ENCODE measurements around the gene FAM135A. TPM values are rescaled to one million over a fixed set of nuclear protein-coding genes. Genes with fewer than 3 reads are reported as not detected.

Gene FAM135A
- total and polyA plus RNA-seq, 7 experiments from 2014 or later: 2.8 to 15.4 (median 9.4) TPM

DNA sequence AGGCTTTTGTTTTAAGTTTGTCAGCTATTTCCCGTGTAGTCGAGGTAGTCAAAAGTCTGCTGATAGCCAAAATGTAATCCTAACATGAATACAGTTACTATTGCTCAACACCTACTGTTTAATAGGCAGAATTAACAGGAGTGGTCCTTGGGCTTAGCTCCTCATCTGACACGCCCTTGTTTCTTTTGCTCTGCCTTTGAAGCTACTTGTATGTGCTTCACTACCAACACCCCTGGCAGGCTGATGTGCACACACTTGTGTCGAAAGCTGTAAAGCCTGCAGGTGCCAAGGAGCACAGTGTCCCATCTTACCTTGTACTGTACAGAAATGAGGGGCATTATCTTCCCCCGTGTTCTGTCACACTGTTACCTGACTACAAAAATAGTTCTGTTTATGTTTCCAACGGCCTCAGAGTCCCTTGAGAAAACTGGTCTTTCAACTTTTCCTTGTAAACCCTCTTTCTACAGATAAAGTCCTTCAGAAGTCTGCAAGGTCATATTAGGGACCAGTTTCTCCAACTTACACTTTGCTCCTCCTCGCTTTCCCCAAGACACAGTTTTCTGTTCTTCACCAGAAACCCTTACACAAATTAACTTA lies 162.7 kb downstream of the FAM135A start:
- CTCF ChIA-PET: no interaction called here
- DNase-seq: no peak

DNA sequence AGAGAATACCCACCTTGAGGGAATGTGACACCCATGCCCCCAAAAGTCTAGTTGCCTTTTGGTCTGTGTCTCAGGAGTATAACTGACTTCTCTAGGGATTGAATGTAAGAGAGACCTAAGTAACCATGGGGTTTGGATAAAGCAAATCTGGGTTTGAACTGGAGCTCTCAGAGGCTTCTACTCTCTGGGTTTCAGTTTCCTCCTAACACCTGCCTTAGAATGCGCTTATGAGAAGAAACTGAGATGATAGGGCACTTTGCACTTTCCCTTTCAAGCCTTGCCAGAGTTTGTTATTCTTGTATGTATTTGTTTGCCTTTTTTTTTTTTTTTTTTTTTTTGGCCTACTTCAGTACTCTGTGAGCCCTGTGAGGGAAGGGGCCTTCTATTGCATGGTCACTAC lies 172.8 kb downstream of the FAM135A start:
- no peak overlapping the region for H3K27ac ChIP-seq (ENCODE audit: low read depth, low read length)
- H3K27me3 ChIP-seq (ENCODE audit: control insufficient read depth in 2 of 2, insufficient read depth in 2 of 2, low read length in 2 of 2): no peaks in the 10 kb centered on the region
- Mint-ChIP-seq H3K36me3 (peaks cover 9 to 64% (median 39%) of the 10 kb centered on the region in 5 donors), H3K27me3 (no peaks in the 10 kb centered on the region), H3K4me3 (no peak overlapping the region), H3K9me3 (no peaks in the 10 kb centered on the region), H3K4me1 (peaks cover 0 to 13% (median 0%) of the 10 kb centered on the region in 7 donors), H3K27ac (peak overlapping the region in 1 of 9 donors; percentile 7)
- ChIA-PET CTCF (no interaction called here), POLR2A (no interaction called here)
- no peak overlapping the region for H3K4me3 ChIP-seq (ENCODE audit: low read length)
- H3K9me3 ChIP-seq (ENCODE audit: control insufficient read depth in 2 of 3, low read length in 3 of 3): no peaks in the 10 kb centered on the region
- H3K4me1 ChIP-seq (ENCODE audit: control insufficient read depth in 2 of 2, insufficient read depth in 2 of 2, low read length in 2 of 2): no peaks in the 10 kb centered on the region
- DNase-seq (no peak), ATAC-seq (no peak)
- intact Hi-C loops (cut with micrococcal nuclease): no loop called here
- H3K36me3 ChIP-seq (ENCODE audit: control insufficient read depth in 2 of 3, insufficient read depth in 3 of 3, low read length in 3 of 3): peaks cover 0 to 28% (median 2%) of the 10 kb centered on the region in 3 experiments

More for the DNA sequence above, 162.7 kb downstream of the FAM135A start:
- POLR2A ChIA-PET: interaction anchor here (0.6 kb wide), 2 partner anchors 10 to 893 kb away, joined by 3 read pairs; no protein-coding TSS in a partner anchor
- peaks cover 0 to 42% (median 20%) of the 10 kb centered on the region in 5 donors for H3K36me3 Mint-ChIP-seq
- no peak overlapping the region for H3K4me3 Mint-ChIP-seq
- ATAC-seq: no peak
- Histone ChIP-seq H3K36me3 (ENCODE audit: control insufficient read depth in 2 of 3, insufficient read depth in 3 of 3, low read length in 3 of 3) (peaks cover 0 to 9% (median 0%) of the 10 kb centered on the region in 3 experiments), H3K9me3 (ENCODE audit: control insufficient read depth in 2 of 3, low read length in 3 of 3) (no peaks in the 10 kb centered on the region), H3K27ac (ENCODE audit: low read depth, low read length) (no peak overlapping the region), H3K27me3 (ENCODE audit: control insufficient read depth in 2 of 2, insufficient read depth in 2 of 2, low read length in 2 of 2) (no peaks in the 10 kb centered on the region), H3K4me3 (ENCODE audit: low read length) (no peak overlapping the region), H3K4me1 (ENCODE audit: control insufficient read depth in 2 of 2, insufficient read depth in 2 of 2, low read length in 2 of 2) (no peaks in the 10 kb centered on the region)
- H3K4me1 Mint-ChIP-seq: peaks cover 0 to 12% (median 8%) of the 10 kb centered on the region in 7 donors
- no peak overlapping the region for H3K27ac Mint-ChIP-seq
- no peaks in the 10 kb centered on the region for H3K9me3 Mint-ChIP-seq
- intact Hi-C loops (cut with micrococcal nuclease): no loop called here
- H3K27me3 Mint-ChIP-seq: no peaks in the 10 kb centered on the region

DNA sequence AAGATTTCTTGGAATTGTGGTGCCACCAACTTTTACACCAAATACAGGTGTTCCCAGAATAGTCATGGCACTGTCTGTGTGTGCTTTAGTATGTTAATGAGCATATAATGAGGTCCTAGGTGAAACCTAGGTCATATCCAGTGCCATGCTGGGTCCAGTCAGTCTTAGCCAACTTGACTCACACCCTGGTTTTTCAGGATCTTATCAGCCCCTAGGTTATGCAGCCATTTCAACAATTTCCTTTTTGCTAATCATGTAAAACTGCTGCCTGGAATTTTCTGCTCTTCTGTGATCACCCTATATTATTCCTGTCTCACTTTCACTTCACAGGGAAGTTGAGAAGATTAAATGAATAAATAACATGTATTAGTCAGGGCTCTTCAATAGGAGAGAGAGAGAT lies 177.1 kb downstream of the FAM135A start:
- H3K27me3 Mint-ChIP-seq: no peaks in the 10 kb centered on the region
- Histone ChIP-seq H3K4me1 (ENCODE audit: control insufficient read depth in 2 of 2, insufficient read depth in 2 of 2, low read length in 2 of 2) (no peaks in the 10 kb centered on the region), H3K27ac (ENCODE audit: low read depth, low read length) (no peak overlapping the region), H3K27me3 (ENCODE audit: control insufficient read depth in 2 of 2, insufficient read depth in 2 of 2, low read length in 2 of 2) (no peaks in the 10 kb centered on the region), H3K4me3 (ENCODE audit: low read length) (no peak overlapping the region), H3K36me3 (ENCODE audit: control insufficient read depth in 2 of 3, insufficient read depth in 3 of 3, low read length in 3 of 3) (peaks cover 0 to 8% (median 2%) of the 10 kb centered on the region in 3 experiments), H3K9me3 (ENCODE audit: control insufficient read depth in 2 of 3, low read length in 3 of 3) (no peaks in the 10 kb centered on the region)
- no peak overlapping the region for H3K4me3 Mint-ChIP-seq
- POLR2A ChIA-PET: no interaction called here
- peaks cover 0 to 12% (median 0%) of the 10 kb centered on the region in 7 donors for H3K4me1 Mint-ChIP-seq
- ATAC-seq: no peak
- intact Hi-C loops (cut with micrococcal nuclease): no loop called here
- H3K36me3 Mint-ChIP-seq: peaks cover 0 to 45% (median 19%) of the 10 kb centered on the region in 5 donors
- DNase-seq: no peak
- peaks cover 0 to 7% (median 0%) of the 10 kb centered on the region in 11 donors for H3K9me3 Mint-ChIP-seq
- CTCF ChIA-PET: no interaction called here
- H3K27ac Mint-ChIP-seq: no peak overlapping the region

DNA sequence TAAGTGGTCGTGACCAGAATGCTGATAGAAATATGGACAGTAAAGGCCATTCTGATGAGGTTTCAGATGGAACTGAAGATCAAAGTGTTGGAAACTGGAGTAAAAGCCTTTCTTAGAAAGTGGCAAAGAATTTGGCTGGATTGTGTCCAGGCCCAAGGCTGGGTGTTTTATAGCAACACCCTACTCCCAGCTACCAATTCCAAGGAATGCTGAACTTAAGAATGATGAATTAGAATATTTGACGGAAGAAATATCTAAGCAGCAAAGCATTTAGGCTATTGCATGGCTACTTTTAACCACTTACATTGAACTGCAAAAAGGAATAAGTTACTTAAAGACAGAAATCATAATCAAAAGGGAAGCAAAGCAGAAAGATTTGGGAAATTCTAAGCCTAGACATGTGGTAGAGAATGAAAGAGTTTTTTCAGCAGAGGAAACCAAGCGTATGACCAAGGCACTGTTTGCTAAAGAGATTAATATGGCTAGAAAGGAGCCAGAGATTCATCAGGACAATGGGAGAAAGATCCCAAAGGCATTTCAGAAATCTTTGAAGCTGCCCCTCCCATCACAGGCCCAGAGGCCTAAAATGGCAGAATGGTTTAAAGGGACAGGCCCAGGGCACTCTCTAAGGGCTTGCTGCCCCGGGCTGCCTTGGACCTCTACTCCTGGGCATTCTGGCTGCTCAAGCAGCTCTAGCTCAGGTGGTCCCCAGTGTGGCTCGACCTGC lies 179.2 kb downstream of the FAM135A start:
- H3K27ac Mint-ChIP-seq: no peak overlapping the region
- intact Hi-C loops (cut with micrococcal nuclease): no loop called here
- Histone ChIP-seq H3K4me1 (ENCODE audit: control insufficient read depth in 2 of 2, insufficient read depth in 2 of 2, low read length in 2 of 2) (no peaks in the 10 kb centered on the region), H3K4me3 (ENCODE audit: low read length) (no peak overlapping the region), H3K27me3 (ENCODE audit: control insufficient read depth in 2 of 2, insufficient read depth in 2 of 2, low read length in 2 of 2) (no peaks in the 10 kb centered on the region), H3K36me3 (ENCODE audit: control insufficient read depth in 2 of 3, insufficient read depth in 3 of 3, low read length in 3 of 3) (peaks cover 0 to 4% (median 0%) of the 10 kb centered on the region in 3 experiments), H3K9me3 (ENCODE audit: control insufficient read depth in 2 of 3, low read length in 3 of 3) (no peaks in the 10 kb centered on the region), H3K27ac (ENCODE audit: low read depth, low read length) (no peak overlapping the region)
- H3K36me3 Mint-ChIP-seq: peaks cover 0 to 33% (median 19%) of the 10 kb centered on the region in 5 donors
- H3K4me3 Mint-ChIP-seq: no peak overlapping the region
- H3K4me1 Mint-ChIP-seq: peaks cover 0 to 2% (median 0%) of the 10 kb centered on the region in 7 donors
- ATAC-seq (no peak), DNase-seq (no peak)
- no peaks in the 10 kb centered on the region for H3K27me3 Mint-ChIP-seq
- ChIA-PET CTCF (interaction anchor here (1.0 kb wide), 1 partner anchor 112 kb away, joined by 3 read pairs; no protein-coding TSS in a partner anchor), POLR2A (interaction anchor here (0.5 kb wide), 1 partner anchor 620 kb away, joined by 3 read pairs; no protein-coding TSS in a partner anchor)
- H3K9me3 Mint-ChIP-seq: peaks cover 0 to 7% (median 0%) of the 10 kb centered on the region in 11 donors

DNA sequence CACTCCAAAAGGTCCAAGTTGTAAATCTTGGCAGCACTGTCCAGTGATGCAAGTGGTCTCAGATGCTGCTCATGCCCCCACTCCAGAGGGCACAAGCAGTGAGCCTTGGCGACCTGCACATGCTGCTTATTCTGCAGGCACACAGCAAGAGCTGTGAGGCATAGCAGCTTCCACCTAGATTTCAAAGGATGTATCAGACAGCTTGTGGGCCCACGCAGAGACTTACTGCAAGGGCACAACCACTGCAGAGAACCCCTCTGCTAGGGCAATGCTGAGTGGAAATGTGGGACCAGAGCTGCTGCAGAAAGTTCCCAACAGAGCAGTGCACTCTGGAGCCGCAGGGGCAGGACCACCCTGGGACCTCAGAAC lies 179.8 kb downstream of the FAM135A start:
- CTCF ChIA-PET: no interaction called here

DNA sequence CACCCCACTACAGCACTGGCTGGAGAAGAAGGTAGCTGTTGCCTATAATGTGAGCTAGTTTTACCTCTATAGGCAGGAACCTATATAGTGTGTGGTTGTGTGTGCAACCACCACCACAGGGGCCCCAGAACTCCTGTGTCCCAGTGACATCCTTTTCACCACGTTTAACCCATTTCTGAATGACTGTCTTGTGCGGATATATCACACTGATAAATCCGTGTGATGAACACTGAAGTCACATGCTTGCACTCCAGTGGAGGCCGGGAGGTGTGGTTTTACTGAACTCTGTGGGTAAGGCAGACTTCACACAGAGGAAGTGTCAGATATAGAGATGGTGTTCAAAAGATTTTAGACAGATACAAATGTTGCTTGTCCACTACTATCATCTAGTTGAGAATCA lies 185.9 kb downstream of the FAM135A start:
- no peaks in the 10 kb centered on the region for H3K27me3 ChIP-seq (ENCODE audit: control insufficient read depth in 2 of 2, insufficient read depth in 2 of 2, low read length in 2 of 2)
- H3K4me1 ChIP-seq (ENCODE audit: control insufficient read depth in 2 of 2, insufficient read depth in 2 of 2, low read length in 2 of 2): no peaks in the 10 kb centered on the region
- Mint-ChIP-seq H3K27me3 (peaks cover 0 to 5% (median 0%) of the 10 kb centered on the region in 5 donors), H3K4me3 (peak overlapping the region in 1 of 10 donors; percentile 44), H3K4me1 (peaks cover 0 to 14% (median 5%) of the 10 kb centered on the region in 7 donors), H3K9me3 (peaks cover 0 to 10% (median 6%) of the 10 kb centered on the region in 11 donors), H3K36me3 (peaks cover 7 to 14% (median 9%) of the 10 kb centered on the region in 5 donors), H3K27ac (peak overlapping the region in 2 of 9 donors; percentile 30 to 35)
- ChIA-PET POLR2A (no interaction called here), CTCF (interaction anchor here (0.5 to 0.6 kb wide), 2 partner anchors 75 to 1645 kb away, joined by 3 to 4 read pairs; no protein-coding TSS in a partner anchor)
- intact Hi-C loops (cut with micrococcal nuclease): loop anchor here in 1 of 2 donors (5.0 kb wide), 1 partner anchor 37 kb away; no protein-coding TSS in a partner anchor
- H3K9me3 ChIP-seq (ENCODE audit: control insufficient read depth in 2 of 3, low read length in 3 of 3): no peaks in the 10 kb centered on the region
- H3K36me3 ChIP-seq (ENCODE audit: control insufficient read depth in 2 of 3, insufficient read depth in 3 of 3, low read length in 3 of 3): no peaks in the 10 kb centered on the region
- no peak overlapping the region for H3K4me3 ChIP-seq (ENCODE audit: low read length)
- ATAC-seq (peak; percentile 41), DNase-seq (peak in 2 of 9 donors; percentile 5 to 34)
- no peak overlapping the region for H3K27ac ChIP-seq (ENCODE audit: low read depth, low read length)

More for the DNA sequence above, 179.8 kb downstream of the FAM135A start:
- Mint-ChIP-seq H3K27ac (no peak overlapping the region), H3K36me3 (peaks cover 0 to 28% (median 18%) of the 10 kb centered on the region in 5 donors), H3K4me3 (no peak overlapping the region), H3K9me3 (peaks cover 0 to 7% (median 0%) of the 10 kb centered on the region in 11 donors), H3K27me3 (no peaks in the 10 kb centered on the region), H3K4me1 (peaks cover 0 to 2% (median 0%) of the 10 kb centered on the region in 7 donors)
- no peak for ATAC-seq
- Histone ChIP-seq H3K4me1 (ENCODE audit: control insufficient read depth in 2 of 2, insufficient read depth in 2 of 2, low read length in 2 of 2) (no peaks in the 10 kb centered on the region), H3K27me3 (ENCODE audit: control insufficient read depth in 2 of 2, insufficient read depth in 2 of 2, low read length in 2 of 2) (no peaks in the 10 kb centered on the region), H3K4me3 (ENCODE audit: low read length) (no peak overlapping the region), H3K27ac (ENCODE audit: low read depth, low read length) (no peak overlapping the region), H3K36me3 (ENCODE audit: control insufficient read depth in 2 of 3, insufficient read depth in 3 of 3, low read length in 3 of 3) (peaks cover 0 to under 1% (median 0%) of the 10 kb centered on the region in 3 experiments), H3K9me3 (ENCODE audit: control insufficient read depth in 2 of 3, low read length in 3 of 3) (no peaks in the 10 kb centered on the region)
- POLR2A ChIA-PET: interaction anchor here (0.5 kb wide), 1 partner anchor 621 kb away, joined by 3 read pairs; no protein-coding TSS in a partner anchor
- intact Hi-C loops (cut with micrococcal nuclease): no loop called here
- no peak for DNase-seq
